Measurements from ENCODE around the gene SSNA1. TPM values are rescaled to one million over a fixed set of nuclear protein-coding genes. Genes with fewer than 3 reads are reported as not detected.

Gene SSNA1
- total and polyA plus RNA-seq, 2 experiments from 2014 or later: 64.5 to 110 TPM

GRCh38 chr9:137149942-137150616, 38.4 kb upstream of the SSNA1 start:
- TF ChIP-seq CTCF (IDR thresholded peaks at IDR 0.05; ENCODE audit: low read depth, low read length): no peak
- H3K27ac ChIP-seq: no peak overlapping the region
- no peak for DNase-seq (ENCODE audit: low read depth in 1 of 2, low spot score in 1 of 2)
- H3K4me1 ChIP-seq (ENCODE audit: low read depth): no peaks in the 10 kb centered on the region
- H3K4me3 ChIP-seq: no peak overlapping the region
- H3K36me3 ChIP-seq: no peaks in the 10 kb centered on the region
- H3K9me3 ChIP-seq (ENCODE audit: low read depth): no peaks in the 10 kb centered on the region
- peaks cover 55% of the 10 kb centered on the region for H3K27me3 ChIP-seq

- no peak for TF ChIP-seq CTCF (IDR thresholded peaks at IDR 0.05; ENCODE audit: low read depth, low read length)
- Histone ChIP-seq H3K27ac (no peak overlapping the region), H3K4me3 (no peak overlapping the region), H3K27me3 (peaks cover 58% of the 10 kb centered on the region), H3K9me3 (ENCODE audit: low read depth) (no peaks in the 10 kb centered on the region), H3K4me1 (ENCODE audit: low read depth) (no peaks in the 10 kb centered on the region), H3K36me3 (no peaks in the 10 kb centered on the region)
- peak in 1 of 2 donors; percentile 34 for DNase-seq (ENCODE audit: low read depth in 1 of 2, low spot score in 1 of 2)
These were observed 37.6 kb upstream of the SSNA1 start for GRCh38 chr9:137150617-137151457.

DNA sequence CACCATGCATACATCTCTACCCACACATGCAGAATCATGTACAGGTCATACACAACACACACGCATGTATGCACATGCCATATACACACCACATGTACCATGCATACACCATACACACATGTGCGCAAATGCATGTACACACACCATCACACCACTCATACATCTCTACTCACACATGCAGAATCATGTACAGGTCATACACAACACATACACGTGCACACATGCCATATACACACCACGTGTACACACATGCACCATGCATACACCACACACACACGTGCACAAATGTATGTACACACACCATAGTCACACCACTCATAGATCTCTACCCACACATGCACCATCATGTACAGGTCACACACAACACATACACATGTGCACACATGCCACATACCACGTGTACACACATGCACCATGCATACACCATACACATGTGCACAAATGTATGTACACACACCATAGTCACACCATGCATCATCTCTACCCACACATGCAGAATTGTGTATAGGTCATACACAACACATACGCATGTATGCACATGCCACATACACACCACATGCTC, 35.6 kb upstream of the SSNA1 start:
- H3K27me3 ChIP-seq: peaks cover 63% of the 10 kb centered on the region
- H3K4me1 ChIP-seq (ENCODE audit: low read depth): no peaks in the 10 kb centered on the region
- no peak overlapping the region for H3K27ac ChIP-seq
- no peaks in the 10 kb centered on the region for H3K36me3 ChIP-seq
- TF ChIP-seq CTCF (IDR thresholded peaks at IDR 0.05; ENCODE audit: low read depth, low read length): no peak
- H3K4me3 ChIP-seq: no peak overlapping the region
- no peaks in the 10 kb centered on the region for H3K9me3 ChIP-seq (ENCODE audit: low read depth)
- no peak for DNase-seq (ENCODE audit: low read depth in 1 of 2, low spot score in 1 of 2)

DNA sequence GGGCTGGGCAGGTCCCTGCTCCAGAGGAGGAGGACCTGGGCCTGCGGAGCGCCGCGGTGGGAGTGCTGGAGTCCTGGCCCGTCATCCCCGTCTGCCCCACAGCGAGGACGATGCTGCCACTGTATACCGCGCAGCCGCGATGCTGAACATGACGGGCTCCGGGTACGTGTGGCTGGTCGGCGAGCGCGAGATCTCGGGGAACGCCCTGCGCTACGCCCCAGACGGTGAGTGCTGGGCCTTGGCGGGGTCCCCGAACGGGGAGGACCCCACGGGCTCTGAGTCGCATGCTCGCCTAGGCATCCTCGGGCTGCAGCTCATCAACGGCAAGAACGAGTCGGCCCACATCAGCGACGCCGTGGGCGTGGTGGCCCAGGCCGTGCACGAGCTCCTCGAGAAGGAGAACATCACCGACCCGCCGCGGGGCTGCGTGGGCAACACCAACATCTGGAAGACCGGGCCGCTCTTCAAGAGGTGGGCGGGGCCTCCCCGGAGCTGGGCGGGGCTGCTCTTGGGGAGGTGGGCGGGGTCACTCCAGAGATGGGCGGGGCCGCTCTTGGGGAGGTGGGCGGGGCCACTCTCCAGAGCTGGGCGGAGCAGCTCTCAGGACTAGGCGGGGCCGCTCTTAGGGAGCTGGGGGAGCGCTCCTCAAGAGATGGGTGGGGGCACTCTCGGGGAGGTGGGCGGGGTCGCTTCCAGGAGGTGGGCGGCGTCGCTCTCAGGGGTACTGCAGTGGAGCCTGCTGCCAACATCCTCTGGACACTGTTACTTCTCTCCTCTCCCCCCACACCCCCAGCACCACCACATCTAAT, 31.7 kb upstream of the SSNA1 start:
- no peak for TF ChIP-seq CTCF (IDR thresholded peaks at IDR 0.05; ENCODE audit: low read depth, low read length)
- H3K27me3 ChIP-seq: peaks cover 80% of the 10 kb centered on the region
- H3K4me3 ChIP-seq: no peak overlapping the region
- no peaks in the 10 kb centered on the region for H3K4me1 ChIP-seq (ENCODE audit: low read depth)
- no peaks in the 10 kb centered on the region for H3K9me3 ChIP-seq (ENCODE audit: low read depth)
- no peaks in the 10 kb centered on the region for H3K36me3 ChIP-seq
- DNase-seq (ENCODE audit: low read depth in 1 of 2, low spot score in 1 of 2): peak; percentile 22 to 46
- H3K27ac ChIP-seq: no peak overlapping the region
